ENCODE measurements around the gene CAMSAP1. TPM values are rescaled to one million over a fixed set of nuclear protein-coding genes. Genes with fewer than 3 reads are reported as not detected.
"Not testable (repeated sequence)": the region's sequence is repeated elsewhere in the genome, so short reads cannot be mapped to it uniquely, and the experiment has no call there.

CAMSAP1 gene
- total RNA-seq, 5 donors from 2014 or later (not counting 1 experiment from before 2014, with no cell fraction given) = 25.6 to 38.7 (median 35.6) TPM

GRCh38 chr9:135911233-135911632, 3.9 kb upstream of the CAMSAP1 start:
- ATAC-seq (replicated peaks in 1 of 4); CTCF ChIA-PET; H3K9me3 ChIP-seq; H3K27ac Mint-ChIP-seq; H3K27me3 Mint-ChIP-seq; H3K27me3 ChIP-seq (replicated peaks in 1 of 2; ENCODE audit: control insufficient read depth in 2 of 2, extremely low read depth in 1 of 2, insufficient read depth in 2 of 2, low read length in 1 of 2); H3K4me3 Mint-ChIP-seq; H3K4me3 ChIP-seq (ENCODE audit: control insufficient read depth in 1 of 2, extremely low read depth in 1 of 2, low read length in 1 of 2); H3K27ac ChIP-seq (ENCODE audit: low read length); DNase-seq; POLR2A ChIA-PET: not testable (repeated sequence)
- Histone ChIP-seq H3K36me3 (ENCODE audit: control insufficient read depth in 2 of 2, extremely low read depth in 1 of 2, insufficient read depth in 1 of 2, low read length in 1 of 2) (peaks cover 28 to 29% of the 10 kb centered on the region in 2 donors), H3K4me1 (ENCODE audit: control insufficient read depth in 1 of 2, extremely low read depth in 1 of 2, insufficient read depth in 2 of 2, low read length in 2 of 2) (peaks cover 4 to 24% of the 10 kb centered on the region in 2 experiments)
- 100% methylated on average over 6 of the region's 9 CpGs for WGBS (ENCODE audit: insufficient coverage)
- Mint-ChIP-seq H3K36me3 (peaks cover 58% of the 10 kb centered on the region), H3K9me3 (peaks cover 0 to 29% (median 15%) of the 10 kb centered on the region in 3 donors), H3K4me1 (peaks cover 24 to 40% (median 35%) of the 10 kb centered on the region in 3 donors)

DNA sequence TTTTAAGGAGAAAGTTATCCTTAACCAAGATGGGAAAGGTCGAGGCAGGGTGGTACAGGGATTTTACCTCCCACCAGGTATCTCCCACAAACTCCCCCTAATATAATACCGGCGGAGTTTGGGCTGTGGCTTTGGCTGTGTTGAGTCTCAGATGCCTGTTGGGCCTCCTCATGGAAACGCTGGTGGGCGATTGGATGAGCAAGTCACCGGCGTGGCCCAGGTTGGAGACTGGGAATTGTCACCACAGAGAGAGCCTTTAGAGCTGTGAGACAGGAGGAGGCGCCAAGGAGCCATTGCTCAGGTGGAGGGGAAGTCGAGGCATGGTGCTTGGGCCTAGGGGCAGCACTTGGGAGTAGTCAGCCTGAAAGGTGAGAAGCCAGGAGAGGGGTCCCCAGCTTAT, 3.4 kb upstream of the CAMSAP1 start:
- ChIA-PET POLR2A (no interaction called here), CTCF (interaction anchor here in 1 of 2 donors (0.7 kb wide), 1 partner anchor 19 kb away, joined by 5 read pairs; no protein-coding TSS in a partner anchor)
- no peak for ATAC-seq (replicated peaks in 1 of 4)
- Histone ChIP-seq H3K27me3 (replicated peaks in 1 of 2; ENCODE audit: control insufficient read depth in 2 of 2, extremely low read depth in 1 of 2, insufficient read depth in 2 of 2, low read length in 1 of 2) (no peaks in the 10 kb centered on the region), H3K4me3 (ENCODE audit: control insufficient read depth in 1 of 2, extremely low read depth in 1 of 2, low read length in 1 of 2) (no peak overlapping the region), H3K4me1 (ENCODE audit: control insufficient read depth in 1 of 2, extremely low read depth in 1 of 2, insufficient read depth in 2 of 2, low read length in 2 of 2) (peaks cover 6 to 29% of the 10 kb centered on the region in 2 experiments), H3K9me3 (peaks cover 9% of the 10 kb centered on the region), H3K36me3 (ENCODE audit: control insufficient read depth in 2 of 2, extremely low read depth in 1 of 2, insufficient read depth in 1 of 2, low read length in 1 of 2) (peaks cover 28 to 29% of the 10 kb centered on the region in 2 donors), H3K27ac (ENCODE audit: low read length) (no peak overlapping the region)
- Mint-ChIP-seq H3K36me3 (peaks cover 53% of the 10 kb centered on the region), H3K27me3 (no peaks in the 10 kb centered on the region), H3K27ac (no peak overlapping the region), H3K4me3 (peak overlapping the region in 1 of 3 donors; percentile 42), H3K4me1 (peaks cover 29 to 43% (median 39%) of the 10 kb centered on the region in 3 donors), H3K9me3 (peaks cover 0 to 25% (median 12%) of the 10 kb centered on the region in 3 donors)
- WGBS (ENCODE audit: insufficient coverage) = 97% methylated on average over 6 of the region's 9 CpGs
- DNase-seq = no peak

- Histone ChIP-seq H3K9me3 (peaks cover 5% of the 10 kb centered on the region), H3K4me1 (ENCODE audit: control insufficient read depth in 1 of 2, extremely low read depth in 1 of 2, insufficient read depth in 2 of 2, low read length in 2 of 2) (peaks cover 8 to 34% of the 10 kb centered on the region in 2 experiments), H3K27me3 (replicated peaks in 1 of 2; ENCODE audit: control insufficient read depth in 2 of 2, extremely low read depth in 1 of 2, insufficient read depth in 2 of 2, low read length in 1 of 2) (no peaks in the 10 kb centered on the region), H3K36me3 (ENCODE audit: control insufficient read depth in 2 of 2, extremely low read depth in 1 of 2, insufficient read depth in 1 of 2, low read length in 1 of 2) (peaks cover 28 to 29% of the 10 kb centered on the region in 2 donors), H3K27ac (ENCODE audit: low read length) (no peak overlapping the region), H3K4me3 (ENCODE audit: control insufficient read depth in 1 of 2, extremely low read depth in 1 of 2, low read length in 1 of 2) (no peak overlapping the region)
- H3K27me3 Mint-ChIP-seq = no peaks in the 10 kb centered on the region
- WGBS (ENCODE audit: insufficient coverage) = no CpG with 5 or more reads among the region's 2 CpGs
- POLR2A ChIA-PET = no interaction called here
- CTCF ChIA-PET = interaction anchor here in 1 of 2 donors (0.7 kb wide), 1 partner anchor 19 kb away, joined by 5 read pairs; no protein-coding TSS in a partner anchor
- no peak overlapping the region for H3K27ac Mint-ChIP-seq
- peaks cover 0 to 20% (median 6%) of the 10 kb centered on the region in 3 donors for H3K9me3 Mint-ChIP-seq
- DNase-seq = no peak
- no peak for ATAC-seq (replicated peaks in 1 of 4)
- H3K36me3 Mint-ChIP-seq = peaks cover 48% of the 10 kb centered on the region
- peak overlapping the region in 2 of 3 donors; percentile 42 to 47 for H3K4me3 Mint-ChIP-seq
- peaks cover 34 to 49% (median 45%) of the 10 kb centered on the region in 3 donors for H3K4me1 Mint-ChIP-seq
These were observed 2.9 kb upstream of the CAMSAP1 start for GRCh38 chr9:135910216-135910615.

- Histone ChIP-seq H3K4me3 (ENCODE audit: control insufficient read depth in 1 of 2, extremely low read depth in 1 of 2, low read length in 1 of 2) (no peak overlapping the region), H3K9me3 (no peaks in the 10 kb centered on the region), H3K36me3 (ENCODE audit: control insufficient read depth in 2 of 2, extremely low read depth in 1 of 2, insufficient read depth in 1 of 2, low read length in 1 of 2) (peaks cover 20% of the 10 kb centered on the region in 2 donors), H3K27ac (ENCODE audit: low read length) (no peak overlapping the region), H3K4me1 (ENCODE audit: control insufficient read depth in 1 of 2, extremely low read depth in 1 of 2, insufficient read depth in 2 of 2, low read length in 2 of 2) (peaks cover 8 to 38% of the 10 kb centered on the region in 2 experiments), H3K27me3 (replicated peaks in 1 of 2; ENCODE audit: control insufficient read depth in 2 of 2, extremely low read depth in 1 of 2, insufficient read depth in 2 of 2, low read length in 1 of 2) (no peaks in the 10 kb centered on the region)
- no peaks in the 10 kb centered on the region for H3K27me3 Mint-ChIP-seq
- H3K9me3 Mint-ChIP-seq = peaks cover 0 to 11% (median 5%) of the 10 kb centered on the region in 3 donors
- H3K27ac Mint-ChIP-seq = no peak overlapping the region
- ChIA-PET POLR2A (no interaction called here), CTCF (interaction anchor here in 1 of 2 donors (0.7 kb wide), 1 partner anchor 50 kb away, joined by 7 read pairs; no protein-coding TSS in a partner anchor)
- H3K4me3 Mint-ChIP-seq = peak overlapping the region; percentile 75 to 88 (median 82)
- ATAC-seq (replicated peaks in 1 of 4) (no peak), DNase-seq (no peak)
- WGBS (ENCODE audit: insufficient coverage) = no CpG with 5 or more reads among the region's 6 CpGs
- H3K4me1 Mint-ChIP-seq = peaks cover 38 to 55% (median 52%) of the 10 kb centered on the region in 3 donors
- H3K36me3 Mint-ChIP-seq = peaks cover 39% of the 10 kb centered on the region
These were observed 2.0 kb upstream of the CAMSAP1 start for GRCh38 chr9:135909371-135909770.

DNA sequence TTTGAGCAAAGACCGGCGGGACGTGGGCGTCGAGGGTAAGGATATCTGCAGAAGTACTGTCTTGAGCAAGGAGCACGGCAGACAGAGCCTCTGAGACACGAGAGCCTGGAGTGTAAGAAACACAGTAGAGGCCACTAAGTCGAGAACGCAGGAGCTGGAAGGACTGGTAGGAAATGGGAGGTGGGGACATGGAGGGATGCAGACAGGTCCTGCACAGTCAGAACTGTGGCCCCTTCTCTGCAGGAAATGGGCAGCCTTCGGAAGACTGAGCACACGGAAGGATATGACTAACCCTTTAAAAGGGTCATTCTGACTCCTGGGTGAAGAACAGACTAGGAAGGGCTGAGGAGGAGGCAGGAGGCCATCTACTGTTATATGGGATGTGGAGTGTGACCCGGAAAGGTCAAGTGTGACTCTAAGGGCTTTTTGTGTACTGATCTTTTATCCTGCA, 1.4 kb upstream of the CAMSAP1 start:
- Histone ChIP-seq H3K4me3 (ENCODE audit: control insufficient read depth in 1 of 2, extremely low read depth in 1 of 2, low read length in 1 of 2) (peak overlapping the region in 1 of 2 donors; percentile 72), H3K4me1 (ENCODE audit: control insufficient read depth in 1 of 2, extremely low read depth in 1 of 2, insufficient read depth in 2 of 2, low read length in 2 of 2) (peaks cover 8 to 38% of the 10 kb centered on the region in 2 experiments), H3K27ac (ENCODE audit: low read length) (no peak overlapping the region), H3K27me3 (replicated peaks in 1 of 2; ENCODE audit: control insufficient read depth in 2 of 2, extremely low read depth in 1 of 2, insufficient read depth in 2 of 2, low read length in 1 of 2) (no peaks in the 10 kb centered on the region), H3K36me3 (ENCODE audit: control insufficient read depth in 2 of 2, extremely low read depth in 1 of 2, insufficient read depth in 1 of 2, low read length in 1 of 2) (peaks cover 17% of the 10 kb centered on the region in 2 donors), H3K9me3 (no peaks in the 10 kb centered on the region)
- POLR2A ChIA-PET = no interaction called here
- no peak for DNase-seq
- Mint-ChIP-seq H3K36me3 (peaks cover 35% of the 10 kb centered on the region), H3K4me3 (peak overlapping the region; percentile 75 to 88 (median 82)), H3K4me1 (peaks cover 39 to 59% (median 58%) of the 10 kb centered on the region in 3 donors), H3K27me3 (no peaks in the 10 kb centered on the region), H3K9me3 (peaks cover 0 to 10% (median 3%) of the 10 kb centered on the region in 3 donors), H3K27ac (peak overlapping the region; percentile 55 to 78)
- WGBS (ENCODE audit: insufficient coverage) = 82% methylated on average over 10 of the region's 12 CpGs
- ATAC-seq (replicated peaks in 1 of 4) = no peak
- CTCF ChIA-PET = no interaction called here

DNA sequence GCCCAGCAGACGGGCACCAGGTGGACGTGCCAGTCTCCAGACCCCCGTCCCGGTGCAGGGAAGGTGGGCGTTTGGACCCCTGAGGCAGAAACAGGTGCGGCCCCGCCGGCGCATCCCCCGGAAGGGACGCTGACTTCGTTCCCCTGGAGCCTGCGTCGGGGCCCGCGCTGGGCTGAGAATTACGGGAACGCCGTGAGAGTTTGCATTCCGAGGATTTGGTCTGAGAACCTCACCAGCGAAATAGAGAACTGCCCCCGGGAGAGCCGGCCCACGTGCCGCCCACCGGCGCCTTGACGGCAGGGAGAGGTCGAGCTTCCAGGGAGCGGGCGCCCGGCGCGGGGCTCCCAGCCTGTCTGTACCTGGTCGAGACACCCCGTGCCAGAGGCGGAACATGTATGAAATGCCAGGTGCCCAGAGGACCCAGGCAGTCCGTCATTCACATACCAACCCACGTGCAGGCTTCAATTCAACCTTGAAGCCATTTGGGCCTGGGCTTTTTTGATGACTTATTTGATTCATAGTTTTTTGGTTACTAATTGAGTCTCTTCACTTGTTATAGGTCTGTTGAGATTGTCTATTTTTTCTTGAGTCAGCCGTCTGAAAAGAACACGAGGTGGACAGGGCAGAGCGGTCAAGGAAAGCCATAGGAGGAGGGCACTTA, 877 bp upstream of the CAMSAP1 start:
- Mint-ChIP-seq H3K4me1 (peaks cover 44 to 64% (median 62%) of the 10 kb centered on the region in 3 donors), H3K27me3 (no peaks in the 10 kb centered on the region), H3K36me3 (peaks cover 29% of the 10 kb centered on the region), H3K9me3 (peaks cover 0 to 6% (median 0%) of the 10 kb centered on the region in 3 donors), H3K4me3 (peak overlapping the region; percentile 75 to 88 (median 82)), H3K27ac (peak overlapping the region; percentile 55 to 78)
- Histone ChIP-seq H3K4me3 (ENCODE audit: control insufficient read depth in 1 of 2, extremely low read depth in 1 of 2, low read length in 1 of 2) (peak overlapping the region; percentile 69 to 72), H3K4me1 (ENCODE audit: control insufficient read depth in 1 of 2, extremely low read depth in 1 of 2, insufficient read depth in 2 of 2, low read length in 2 of 2) (peaks cover 8 to 38% of the 10 kb centered on the region in 2 experiments), H3K27ac (ENCODE audit: low read length) (no peak overlapping the region), H3K9me3 (no peaks in the 10 kb centered on the region), H3K27me3 (replicated peaks in 1 of 2; ENCODE audit: control insufficient read depth in 2 of 2, extremely low read depth in 1 of 2, insufficient read depth in 2 of 2, low read length in 1 of 2) (no peaks in the 10 kb centered on the region), H3K36me3 (ENCODE audit: control insufficient read depth in 2 of 2, extremely low read depth in 1 of 2, insufficient read depth in 1 of 2, low read length in 1 of 2) (peaks cover 12% of the 10 kb centered on the region in 2 donors)
- ChIA-PET POLR2A (no interaction called here), CTCF (no interaction called here)
- ATAC-seq (replicated peaks in 1 of 4) = peak in 3 of 4 experiments; percentile 1 to 13 (median 7)
- DNase-seq = peak in 4 of 35 experiments; percentile 17 to 30 (median 25)
- 11% methylated on average over 33 of the region's 42 CpGs for WGBS (ENCODE audit: insufficient coverage)
